Glomerular endothelial cell (primary cell): ENCODE measurements around the gene PYDC1. TPM values are rescaled to one million over a fixed set of nuclear protein-coding genes. Genes with fewer than 3 reads are reported as not detected.
"Not testable (repeated sequence)": the region's sequence is repeated elsewhere in the genome, so short reads cannot be mapped to it uniquely, and the experiment has no call there.

Experiments
- DNase-seq: peaks from one replicate; pipeline ENCODE4 v3.0.0-alpha.2; 2011; ENCODE audit warnings: low read depth, low spot score; ENCODE audit errors: extremely low read depth
- total RNA-seq: library from RNA; depleted of rRNA; stranded (reverse); fragments of >200 nt; gene quantifications from 2 replicates; pipeline ENCODE4 v1.2.3, GENCODE V29; 2015

Gene PYDC1
- total RNA-seq, 1 donor from 2014 or later = not detected

GRCh38 chr16:31182391-31182790, 34.5 kb downstream of the PYDC1 start:
- no peak for DNase-seq

DNA sequence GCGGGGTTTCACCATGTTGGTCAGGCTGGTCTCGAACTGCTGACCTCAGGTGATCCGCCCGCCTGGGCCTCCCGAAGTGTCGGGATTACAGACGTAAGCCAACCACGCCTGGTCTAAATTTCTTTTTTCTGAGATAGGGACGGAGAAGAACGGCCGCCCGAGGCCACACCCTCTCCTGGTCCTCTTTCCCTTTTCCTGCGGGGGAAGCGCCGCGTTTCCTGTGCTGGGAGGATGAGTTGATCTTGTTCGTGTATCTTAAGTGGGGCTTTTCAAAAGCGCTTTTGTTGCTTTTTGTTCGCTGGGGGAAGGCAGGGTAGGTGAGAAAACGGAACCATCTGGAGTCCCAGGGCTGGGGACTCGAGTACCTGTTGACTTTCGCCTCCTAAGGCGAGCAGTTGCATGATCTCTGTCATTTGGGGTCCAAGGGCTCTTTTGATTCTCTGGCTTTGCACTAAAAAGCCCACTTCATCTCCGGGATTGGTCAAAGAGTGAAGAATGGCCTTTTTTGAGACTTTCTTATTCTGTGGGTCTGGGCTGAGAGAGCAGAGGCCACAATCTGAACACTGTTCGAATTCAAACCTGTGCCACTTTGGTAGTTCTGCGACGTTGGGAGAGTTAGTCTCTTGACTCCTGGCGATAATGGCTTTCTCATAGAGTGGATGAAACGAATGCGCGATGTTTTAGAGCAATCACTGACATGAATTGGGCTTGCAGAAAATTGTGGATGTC, 35.7 kb downstream of the PYDC1 start:
- DNase-seq = no peak

DNA sequence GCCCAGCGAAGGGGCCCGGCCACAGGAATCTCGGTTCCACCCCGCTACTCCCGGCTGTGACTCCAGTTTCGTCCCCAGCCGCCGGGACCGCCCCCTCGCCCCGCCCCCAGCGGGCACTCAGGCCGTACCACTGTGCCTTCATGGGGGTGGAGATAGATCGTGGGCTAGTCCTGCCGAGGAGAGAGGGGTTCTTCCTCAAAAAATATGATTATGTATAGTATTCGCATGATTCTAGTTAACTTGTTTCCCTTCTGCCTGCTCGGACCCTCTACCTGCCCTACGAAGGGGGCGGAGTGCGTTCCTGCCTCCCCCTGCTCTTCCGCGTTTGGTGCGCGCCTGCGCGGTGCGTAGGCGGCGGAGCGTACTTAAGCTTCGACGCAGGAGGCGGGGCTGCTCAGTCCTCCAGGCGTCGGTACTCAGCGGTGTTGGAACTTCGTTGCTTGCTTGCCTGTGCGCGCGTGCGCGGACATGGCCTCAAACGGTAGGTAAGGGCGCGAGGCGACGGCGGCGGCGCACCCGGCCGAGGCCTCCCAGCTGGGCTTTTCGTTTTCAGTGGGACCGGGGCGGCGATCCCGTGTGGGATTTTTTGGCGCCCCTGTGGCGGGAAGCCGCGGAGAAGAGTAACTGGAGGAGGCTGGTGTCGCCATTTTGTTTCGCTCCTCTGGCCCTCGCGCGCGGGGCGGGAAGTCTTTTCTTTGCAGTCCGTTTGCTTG, 37.0 kb downstream of the PYDC1 start, which contains the start of gene FUS:
Gene FUS (plus strand): TSS at position 393 of the 713 bp plus-strand sequence. CDS start 76 bp downstream, at position 469.
- peak; percentile 52 for DNase-seq

DNA sequence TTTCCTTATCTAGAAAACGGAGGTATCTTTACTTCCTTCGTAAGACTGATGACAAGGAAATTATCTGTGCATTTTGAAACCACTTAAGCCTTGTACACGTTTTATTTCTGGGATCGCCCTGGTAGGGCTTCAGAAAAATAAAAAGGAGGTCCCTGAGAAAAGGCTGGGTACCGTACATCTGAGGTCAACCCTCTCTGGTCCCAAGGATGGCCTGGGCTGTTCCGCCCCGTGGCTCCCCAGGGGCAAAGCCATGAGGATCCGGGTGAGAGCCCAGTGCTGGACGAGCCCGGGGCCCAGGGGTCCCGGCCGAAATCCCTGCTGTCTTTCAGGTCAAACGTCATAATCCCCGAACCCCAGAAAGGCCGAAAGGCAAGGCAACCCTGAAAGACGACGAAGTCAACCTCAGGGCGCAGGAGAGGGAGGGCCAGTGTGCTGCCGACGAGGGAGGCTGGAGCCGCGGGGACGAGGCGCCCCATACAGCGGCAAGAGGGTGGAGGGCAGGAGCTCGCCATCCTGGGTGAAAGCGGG, 37.7 kb downstream of the PYDC1 start:
- DNase-seq = no peak

GRCh38 chr16:31177136-31177535, 39.8 kb downstream of the PYDC1 start:
- no peak for DNase-seq

DNA sequence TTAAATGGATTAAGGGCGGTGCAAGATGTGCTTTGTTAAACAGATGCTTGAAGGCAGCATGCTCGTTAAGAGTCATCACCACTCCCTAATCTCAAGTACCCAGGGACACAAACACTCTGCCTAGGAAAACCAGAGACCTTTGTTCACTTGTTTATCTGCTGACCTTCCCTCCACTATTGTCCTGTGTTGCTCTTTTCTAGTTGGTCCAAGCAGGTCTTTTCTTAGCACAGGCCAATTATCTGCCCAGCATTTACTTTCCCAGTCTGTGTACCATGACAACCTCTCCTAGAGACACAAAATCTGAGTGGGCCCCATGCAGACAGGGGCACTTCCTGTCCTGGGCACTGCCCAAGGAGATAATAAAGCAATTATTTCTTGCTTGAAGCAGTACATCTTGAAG, 46.9 kb downstream of the PYDC1 start:
- not testable (repeated sequence) for DNase-seq

GRCh38 chr16:31168848-31169247, 48.1 kb downstream of the PYDC1 start:
- no peak for DNase-seq

DNA sequence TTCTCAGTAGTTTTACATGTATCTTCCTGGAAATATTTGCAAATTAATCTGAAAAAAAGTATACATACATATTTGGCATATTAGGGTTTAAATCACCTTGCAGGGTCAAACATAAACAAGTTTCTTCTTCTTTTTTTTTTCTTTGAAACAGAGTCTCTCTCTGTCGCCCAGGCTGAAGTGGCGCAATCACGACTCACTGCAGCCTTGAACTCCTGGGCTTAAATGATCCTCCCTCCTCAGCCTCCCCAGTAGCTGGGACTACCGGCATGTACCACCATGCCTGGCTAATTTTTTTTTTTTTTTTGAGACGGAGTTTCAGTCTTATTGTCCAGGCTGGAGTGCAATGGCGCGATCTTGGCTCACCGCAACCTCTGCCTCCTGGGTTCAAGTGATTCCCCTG, 49.6 kb downstream of the PYDC1 start:
- no peak for DNase-seq

Other genes starting within 250 kb of the PYDC1 start
- 7.8 and 12.7 TPM in 2 replicates for gene HSD3B7, start 231.9 kb downstream of the PYDC1 start, total RNA-seq
- 0.41 and 2.6 TPM in 2 replicates for gene STX1B, start 206.5 kb downstream of the PYDC1 start, total RNA-seq
- gene STX4, start 183.6 kb downstream of the PYDC1 start, total RNA-seq = 36.4 and 44.7 TPM in 2 replicates
- 13.8 and 16.3 TPM in 2 replicates for gene ZNF668, start 142.9 kb downstream of the PYDC1 start, total RNA-seq
- gene ZNF646, start 142.7 kb downstream of the PYDC1 start, total RNA-seq = 17.6 and 22.1 TPM in 2 replicates
- gene PRSS53, start 128.2 kb downstream of the PYDC1 start, total RNA-seq = 0.68 and 4.8 TPM in 2 replicates
- gene VKORC1, start 122.3 kb downstream of the PYDC1 start, total RNA-seq = 162 and 167 TPM in 2 replicates
- gene BCKDK, start 108.7 kb downstream of the PYDC1 start, total RNA-seq = 67.5 and 73.5 TPM in 2 replicates
- 29.1 and 32.6 TPM in 2 replicates for gene KAT8, start 99.5 kb downstream of the PYDC1 start, total RNA-seq
- 0.12 and 1.5 TPM in 2 replicates for gene PRSS8, start 81.4 kb downstream of the PYDC1 start, total RNA-seq
- gene PRSS36, start 67.1 kb downstream of the PYDC1 start, total RNA-seq = 0.10 TPM in 1 of 2 replicates, not detected in the other
- gene FUS, start 37.0 kb downstream of the PYDC1 start, total RNA-seq = 66.1 and 107 TPM in 2 replicates
- 32.2 and 33.1 TPM in 2 replicates for gene PYCARD, start 14.4 kb downstream of the PYDC1 start, total RNA-seq
- not detected in 2 replicates for gene TRIM72, start 3.0 kb downstream of the PYDC1 start, total RNA-seq
- 0.10 and 0.12 TPM in 2 replicates for gene ITGAM, start 42.8 kb upstream of the PYDC1 start, total RNA-seq
- 0.23 and 0.63 TPM in 2 replicates for gene ITGAX, start 138.0 kb upstream of the PYDC1 start, total RNA-seq
- gene ITGAD, start 176.2 kb upstream of the PYDC1 start, total RNA-seq = not detected in 2 replicates
- gene COX6A2, start 211.2 kb upstream of the PYDC1 start, total RNA-seq = not detected in 2 replicates
- gene ZNF843, start 225.7 kb upstream of the PYDC1 start, total RNA-seq = 0.05 and 1.7 TPM in 2 replicates
- gene ARMC5, start 242.4 kb upstream of the PYDC1 start, total RNA-seq = 20.1 and 21.4 TPM in 2 replicates